OCI-LY1 (cell line): ENCODE results near the gene NIPA2.

Experiments used
- CTCF ChIP-seq: fragments of 200-600 bp; sonication (generic), shearing (Covaris generic); IDR thresholded peaks from 2 replicates; pipeline ENCODE4 v1.5.1; 2017; ENCODE audit warnings: mild to moderate bottlenecking, antibody characterized with exemption, low read length, moderate library complexity, mixed read lengths
- EZH2 ChIP-seq: fragments of 200-600 bp; sonication (generic), shearing (Covaris generic); IDR thresholded peaks from 2 replicates; pipeline ENCODE4 v1.8.0; 2017; ENCODE audit warnings: borderline replicate concordance, mixed run types, mild to moderate bottlenecking, antibody characterized with exemption, low read length, moderate library complexity, mixed read lengths

DNA sequence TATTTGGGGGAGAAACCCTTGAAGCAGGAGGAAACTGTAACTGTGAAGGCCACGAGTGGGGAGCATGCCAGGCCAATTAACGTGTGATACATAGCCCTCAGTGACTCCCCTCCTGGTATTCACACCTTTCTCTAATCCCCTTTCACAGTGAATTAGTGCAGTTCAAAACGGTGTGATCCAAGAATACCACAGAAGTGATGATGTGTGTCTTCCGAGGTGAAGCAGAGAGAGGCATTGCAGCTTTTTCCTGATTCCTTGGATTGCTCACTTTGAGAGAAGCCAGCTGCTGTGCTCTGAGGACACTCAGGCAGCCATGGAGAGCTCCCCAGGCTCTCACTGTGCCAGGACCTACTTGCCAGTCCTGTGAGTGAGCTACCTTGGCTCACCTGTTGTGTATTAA, 17.3 kb downstream of the NIPA2 start:
- TF ChIP-seq CTCF: no peak
- TF ChIP-seq EZH2: no peak
